Activated B cell treated with CpG ODN at 0.5 μM for 24 hours (primary cell): ENCODE measurements around the gene MYLIP. TPM values are rescaled to one million over a fixed set of nuclear protein-coding genes. Genes with fewer than 3 reads are reported as not detected.

Experiments
- ATAC-seq: fragments of 200-7000 bp; cut with Tn5 transposase; one replicate; pipeline ENCODE4 v1.10.0; 2021; ENCODE audit warnings: low read depth, mild to moderate bottlenecking, moderate library complexity
- CTCF ChIA-PET: fragments of 350-600 bp; sonication (Branson Sonifier 250); formaldehyde crosslinking; loops from one replicate; lab custom pipeline; 2021; ENCODE audit warnings: antibody characterized with exemption; lab: Charles Lee
- POLR2A ChIA-PET: fragments of 350-600 bp; sonication (Branson Sonifier 250); formaldehyde crosslinking; loops from one replicate; lab custom pipeline; 2021; ENCODE audit warnings: antibody characterized with exemption; lab: Charles Lee
- DNase-seq: peaks from one replicate; pipeline ENCODE4 v3.0.0; 2022
- H3K27ac Mint-ChIP-seq: one replicate; pipeline ENCODE4 v1.8.0; 2020; ENCODE audit warnings: mixed read lengths
- H3K27me3 Mint-ChIP-seq: one replicate; pipeline ENCODE4 v1.8.0; 2021; ENCODE audit warnings: mixed read lengths
- H3K36me3 Mint-ChIP-seq: one replicate; pipeline ENCODE4 v1.8.0; 2021; ENCODE audit warnings: low read depth, mixed read lengths
- H3K4me1 Mint-ChIP-seq: one replicate; pipeline ENCODE4 v1.8.0; 2021; ENCODE audit warnings: mixed read lengths
- H3K4me3 Mint-ChIP-seq: one replicate; pipeline ENCODE4 v1.8.0; 2020; ENCODE audit warnings: mild to moderate bottlenecking, mixed read lengths
- H3K9me3 Mint-ChIP-seq: one replicate; pipeline ENCODE4 v1.8.0; 2020; ENCODE audit warnings: mixed read lengths
- CTCF ChIP-seq: fragments of 200-600 bp; IDR thresholded peaks from one replicate; pipeline ENCODE4 v1.8.0; 2022; ENCODE audit warnings: antibody characterized with exemption, mild to moderate bottlenecking
- intact Hi-C: fragments of 100-400 bp; cut with micrococcal nuclease; formaldehyde crosslinking; loops from one replicate; pipeline ENCODE4 v1.15.1; 2024
- total RNA-seq: library from RNA; stranded (reverse); gene quantifications from 2 replicates; pipeline ENCODE4 v1.2.3, GENCODE V29; 2022

MYLIP gene
- total RNA-seq, 1 donor from 2014 or later = 10.3 TPM

DNA sequence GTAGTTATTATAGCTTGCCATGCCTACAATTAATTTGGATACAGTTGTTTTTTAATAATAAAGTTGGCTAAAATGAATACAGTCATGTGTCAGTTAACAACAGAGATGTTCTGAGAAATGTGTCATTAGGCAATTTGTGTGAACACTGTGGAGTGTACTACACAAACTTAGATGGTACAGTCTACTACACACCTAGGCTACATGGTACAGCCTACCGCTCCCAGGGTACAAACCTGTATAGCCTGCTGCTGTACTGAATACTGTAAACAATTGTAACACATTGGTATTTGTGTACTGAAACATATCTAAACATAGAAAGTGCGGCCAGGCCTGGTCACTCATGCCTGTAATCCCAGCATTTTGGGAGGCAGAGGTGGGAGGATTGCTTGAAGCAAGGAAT lies 50.2 kb downstream of the MYLIP start:
- CTCF ChIA-PET = interaction anchor here (1.2 to 9.4 kb wide), 3 partner anchors 10 to 487 kb away, joined by 3 to 116 read pairs (median 6); no protein-coding TSS in a partner anchor
- H3K4me1 Mint-ChIP-seq = peaks cover 18% of the 10 kb centered on the region
- no peak overlapping the region for H3K27ac Mint-ChIP-seq
- H3K4me3 Mint-ChIP-seq = no peak overlapping the region
- H3K27me3 Mint-ChIP-seq = peaks cover 3% of the 10 kb centered on the region
- intact Hi-C loops = no loop called here
- no peaks in the 10 kb centered on the region for H3K36me3 Mint-ChIP-seq
- no peak for ATAC-seq
- TF ChIP-seq CTCF = no peak
- H3K9me3 Mint-ChIP-seq = peaks cover 2% of the 10 kb centered on the region
- POLR2A ChIA-PET = no interaction called here
- no peak for DNase-seq

- H3K27ac Mint-ChIP-seq = no peak overlapping the region
- DNase-seq (no peak), ATAC-seq (no peak)
- peak overlapping the region; percentile 62 for H3K4me3 Mint-ChIP-seq
- no peaks in the 10 kb centered on the region for H3K36me3 Mint-ChIP-seq
- POLR2A ChIA-PET = interaction anchor here (0.6 kb wide), 1 partner anchor 483 kb away, joined by 4 read pairs; no protein-coding TSS in a partner anchor
- peaks cover 2% of the 10 kb centered on the region for H3K9me3 Mint-ChIP-seq
- H3K27me3 Mint-ChIP-seq = no peaks in the 10 kb centered on the region
- intact Hi-C loops = loop anchor here (5.0 kb wide), 1 partner anchor 408 kb away; no protein-coding TSS in a partner anchor
- CTCF ChIA-PET = interaction anchor here (0.8 to 9.4 kb wide), 5 partner anchors 9 to 488 kb away, joined by 3 to 116 read pairs (median 5); partner anchors contain the start of gene MYLIP
- peaks cover 19% of the 10 kb centered on the region for H3K4me1 Mint-ChIP-seq
- TF ChIP-seq CTCF = no peak
These were observed 51.1 kb downstream of the MYLIP start for GRCh38 chr6:16179970-16180431.

DNA sequence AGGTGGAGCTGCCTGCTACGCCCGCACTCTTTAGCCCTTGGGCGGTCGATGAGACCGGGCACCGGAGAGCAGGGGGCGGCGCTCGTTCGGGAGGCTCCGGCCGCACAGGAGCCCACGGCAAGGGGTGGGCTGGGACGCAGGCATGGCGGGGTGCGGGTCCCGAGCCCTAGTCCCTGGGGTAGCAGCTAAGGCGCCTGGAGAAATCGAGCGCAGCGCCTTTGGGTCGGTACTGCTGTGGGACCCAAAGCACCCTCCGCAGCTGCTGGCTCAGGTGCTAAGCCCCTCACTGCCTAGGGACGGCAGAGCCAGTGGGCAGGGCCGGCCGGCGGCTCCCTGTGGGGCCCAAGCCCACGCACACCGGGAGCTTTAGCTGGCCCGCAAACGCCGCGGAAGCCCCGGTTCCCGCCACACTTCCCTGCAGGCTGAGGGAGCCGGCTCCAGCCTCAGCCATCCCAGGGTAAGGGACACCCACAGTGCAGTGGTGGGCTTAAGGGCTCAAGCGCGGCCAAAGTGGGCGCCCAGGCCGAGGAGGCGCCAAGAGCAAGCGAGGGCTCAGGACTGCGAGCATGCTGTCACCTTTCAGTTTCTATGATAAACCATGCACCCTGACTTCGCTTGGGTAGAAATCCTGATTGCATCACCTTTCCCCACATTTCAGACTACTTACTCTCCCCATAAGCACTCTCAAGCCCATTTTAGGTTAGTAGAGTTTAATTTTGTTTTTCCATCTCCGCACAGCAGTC lies 52.0 kb downstream of the MYLIP start:
- peaks cover 2% of the 10 kb centered on the region for H3K9me3 Mint-ChIP-seq
- no peak for TF ChIP-seq CTCF
- ChIA-PET POLR2A (interaction anchor here (0.6 kb wide), 1 partner anchor 484 kb away, joined by 4 read pairs; no protein-coding TSS in a partner anchor), CTCF (interaction anchor here (0.8 to 9.4 kb wide), 4 partner anchors 8 to 489 kb away, joined by 4 to 116 read pairs (median 6); partner anchors contain the start of gene MYLIP)
- H3K4me3 Mint-ChIP-seq = peak overlapping the region; percentile 9
- no peaks in the 10 kb centered on the region for H3K36me3 Mint-ChIP-seq
- no peak for DNase-seq
- intact Hi-C loops = loop anchor here (5.0 kb wide), 1 partner anchor 409 kb away; no protein-coding TSS in a partner anchor
- peaks cover 19% of the 10 kb centered on the region for H3K4me1 Mint-ChIP-seq
- no peak overlapping the region for H3K27ac Mint-ChIP-seq
- no peak for ATAC-seq
- H3K27me3 Mint-ChIP-seq = no peaks in the 10 kb centered on the region

- no peak for TF ChIP-seq CTCF
- DNase-seq (no peak), ATAC-seq (no peak)
- intact Hi-C loops = loop anchor here (5.0 kb wide), 1 partner anchor 409 kb away; no protein-coding TSS in a partner anchor
- peaks cover 2% of the 10 kb centered on the region for H3K9me3 Mint-ChIP-seq
- H3K27me3 Mint-ChIP-seq = no peaks in the 10 kb centered on the region
- peaks cover 19% of the 10 kb centered on the region for H3K4me1 Mint-ChIP-seq
- H3K27ac Mint-ChIP-seq = no peak overlapping the region
- POLR2A ChIA-PET = no interaction called here
- H3K4me3 Mint-ChIP-seq = peak overlapping the region; percentile 9
- CTCF ChIA-PET = interaction anchor here (0.6 to 9.4 kb wide), 8 partner anchors 12 to 490 kb away, joined by 3 to 116 read pairs (median 6); no protein-coding TSS in a partner anchor
- H3K36me3 Mint-ChIP-seq = no peaks in the 10 kb centered on the region
These were observed 52.8 kb downstream of the MYLIP start for GRCh38 chr6:16181439-16182297.
